GM12874 (cell line): Measurements from ENCODE around the gene IGF2R.

Source experiments
- CTCF ChIP-seq: IDR thresholded peaks from 2 replicates; pipeline ENCODE4 v1.5.1; 2011; ENCODE audit warnings: low read depth, mild to moderate bottlenecking, control low read depth, low read length, moderate library complexity; ENCODE audit not compliant: insufficient read depth

IGF2R gene

GRCh38 chr6:159996087-159996622 is 27.3 kb downstream of the IGF2R start:
- no peak for TF ChIP-seq CTCF

- no peak for TF ChIP-seq CTCF
These were observed 28.0 kb downstream of the IGF2R start for GRCh38 chr6:159996626-159997497.

- TF ChIP-seq CTCF, result no peak
These were observed 28.7 kb downstream of the IGF2R start for GRCh38 chr6:159997498-159998101.

- TF ChIP-seq CTCF, result no peak
These were observed 29.7 kb downstream of the IGF2R start for GRCh38 chr6:159998538-159998937.

GRCh38 chr6:159999240-159999671 is 30.4 kb downstream of the IGF2R start:
- TF ChIP-seq CTCF, result no peak

- TF ChIP-seq CTCF, result no peak
These were observed 31.4 kb downstream of the IGF2R start for GRCh38 chr6:160000280-160000704.

GRCh38 chr6:160002882-160003281 is 34.0 kb downstream of the IGF2R start:
- TF ChIP-seq CTCF, result no peak
